ENCODE results near the gene SAMD5. TPM values are rescaled to one million over a fixed set of nuclear protein-coding genes. Genes with fewer than 3 reads are reported as not detected.

Gene SAMD5
- total and polyA plus RNA-seq, 2 experiments from 2014 or later = 1.9 to 12.6 TPM

GRCh38 chr6:147544420-147544819, 35.9 kb downstream of the SAMD5 start:
- no peak for DNase-seq (ENCODE audit: low spot score)
- no peaks in the 10 kb centered on the region for H3K9me2 ChIP-seq (replicated peaks; ENCODE audit: insufficient read depth)
- H3K9me3 ChIP-seq (ENCODE audit: low read depth) = no peaks in the 10 kb centered on the region
- H3K27ac ChIP-seq = no peak overlapping the region
- H3K4me3 ChIP-seq = no peak overlapping the region
- WGBS (ENCODE audit: low lambda C conversion rate, missing lambda C conversion rate) = 94% methylated on average over 2 of the region's 2 CpGs
- no peak overlapping the region for H3K4me2 ChIP-seq
- peaks cover 20% of the 10 kb centered on the region for H3K79me2 ChIP-seq
- H3K27me3 ChIP-seq = no peaks in the 10 kb centered on the region
- no peaks in the 10 kb centered on the region for H3K36me3 ChIP-seq (replicated peaks; ENCODE audit: insufficient read depth, low read depth)
- no peak overlapping the region for H2AFZ ChIP-seq
- no peaks in the 10 kb centered on the region for H4K20me1 ChIP-seq (ENCODE audit: insufficient read depth, poor library complexity, severe bottlenecking)
- no peak for TF ChIP-seq CTCF (IDR thresholded peaks at IDR 0.05; ENCODE audit: poor library complexity)
- no peak for TF ChIP-seq EZH2phosphoT487 (IDR thresholded peaks at IDR 0.05; ENCODE audit: low read depth, severe bottlenecking, unreplicated experiment)
- TF ChIP-seq EZH2 (IDR thresholded peaks at IDR 0.05; ENCODE audit: borderline replicate concordance) = no peak
- no peaks in the 10 kb centered on the region for H3K4me1 ChIP-seq (ENCODE audit: insufficient read depth)

GRCh38 chr6:147546501-147547368, 38.2 kb downstream of the SAMD5 start:
- Histone ChIP-seq H4K20me1 (ENCODE audit: insufficient read depth, poor library complexity, severe bottlenecking) (no peaks in the 10 kb centered on the region), H2AFZ (no peak overlapping the region), H3K9me3 (ENCODE audit: low read depth) (no peaks in the 10 kb centered on the region), H3K4me1 (ENCODE audit: insufficient read depth) (no peaks in the 10 kb centered on the region), H3K4me2 (no peak overlapping the region), H3K27me3 (no peaks in the 10 kb centered on the region), H3K27ac (no peak overlapping the region), H3K36me3 (replicated peaks; ENCODE audit: insufficient read depth, low read depth) (no peaks in the 10 kb centered on the region), H3K79me2 (peaks cover 22% of the 10 kb centered on the region), H3K4me3 (no peak overlapping the region), H3K9me2 (replicated peaks; ENCODE audit: insufficient read depth) (no peaks in the 10 kb centered on the region)
- TF ChIP-seq CTCF (IDR thresholded peaks at IDR 0.05; ENCODE audit: poor library complexity) = no peak
- TF ChIP-seq EZH2 (IDR thresholded peaks at IDR 0.05; ENCODE audit: borderline replicate concordance) = no peak
- no peak for TF ChIP-seq EZH2phosphoT487 (IDR thresholded peaks at IDR 0.05; ENCODE audit: low read depth, severe bottlenecking, unreplicated experiment)
- WGBS (ENCODE audit: low lambda C conversion rate, missing lambda C conversion rate) = 97% methylated on average over 6 of the region's 6 CpGs
- no peak for DNase-seq (ENCODE audit: low spot score)

GRCh38 chr6:147547369-147547902, 38.9 kb downstream of the SAMD5 start:
- no peak overlapping the region for H3K27ac ChIP-seq
- H3K27me3 ChIP-seq = no peaks in the 10 kb centered on the region
- no peaks in the 10 kb centered on the region for H3K9me3 ChIP-seq (ENCODE audit: low read depth)
- no peak overlapping the region for H3K4me2 ChIP-seq
- no peak for TF ChIP-seq EZH2phosphoT487 (IDR thresholded peaks at IDR 0.05; ENCODE audit: low read depth, severe bottlenecking, unreplicated experiment)
- no peak for TF ChIP-seq EZH2 (IDR thresholded peaks at IDR 0.05; ENCODE audit: borderline replicate concordance)
- no peak for TF ChIP-seq CTCF (IDR thresholded peaks at IDR 0.05; ENCODE audit: poor library complexity)
- H3K9me2 ChIP-seq (replicated peaks; ENCODE audit: insufficient read depth) = no peaks in the 10 kb centered on the region
- H4K20me1 ChIP-seq (ENCODE audit: insufficient read depth, poor library complexity, severe bottlenecking) = no peaks in the 10 kb centered on the region
- no peaks in the 10 kb centered on the region for H3K36me3 ChIP-seq (replicated peaks; ENCODE audit: insufficient read depth, low read depth)
- DNase-seq (ENCODE audit: low spot score) = no peak
- WGBS (ENCODE audit: low lambda C conversion rate, missing lambda C conversion rate) = 76% methylated on average over 10 of the region's 10 CpGs
- H3K4me1 ChIP-seq (ENCODE audit: insufficient read depth) = peaks cover 6% of the 10 kb centered on the region
- no peak overlapping the region for H2AFZ ChIP-seq
- no peak overlapping the region for H3K4me3 ChIP-seq
- peaks cover 22% of the 10 kb centered on the region for H3K79me2 ChIP-seq

All from hepatocyte (in vitro differentiated cells).